Posterior vena cava (tissue), 2 donors: ENCODE results near the gene C12orf57. TPM values are rescaled to one million over a fixed set of nuclear protein-coding genes. Genes with fewer than 3 reads are reported as not detected.
A peak's percentile ranks its signal among the peaks of the same experiment; 100 is the strongest.
"Not testable (repeated sequence)": the region's sequence is repeated elsewhere in the genome, so short reads cannot be mapped to it uniquely, and the experiment has no call there.

Source experiments
- DNase-seq: peaks from one replicate; pipeline ENCODE4 v3.0.0-alpha.2; 2020; ENCODE audit warnings: low spot score
- intact Hi-C, 2 donors: fragments of 100-400 bp; cut with DNase I; formaldehyde crosslinking; loops; one replicate each; pipeline versions ENCODE4 v1.14.1 to v1.14.2; 2022 to 2023
- long read RNA-seq, 2 donors: library from polyadenylated mRNA; unstranded; transcript quantifications; one replicate each; pipeline ENCODE4 v2.0.0, GENCODE V29; 2020 to 2021
- total RNA-seq, 2 donors: library from RNA; stranded (reverse); fragmentation: NEBNext Ultra II Directional; extraction: Animal tissue kit (Norgen Biotek cat#: 25700); gene quantifications; one replicate each; pipeline ENCODE4 v1.2.1, GENCODE V29; 2021
- donor health status: DM: yes; HTN: yes; CAD: no.
- donor health status: DM: yes; HTN: yes; CAD: no.

C12orf57 gene, protein sequence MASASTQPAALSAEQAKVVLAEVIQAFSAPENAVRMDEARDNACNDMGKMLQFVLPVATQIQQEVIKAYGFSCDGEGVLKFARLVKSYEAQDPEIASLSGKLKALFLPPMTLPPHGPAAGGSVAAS
- total RNA-seq = 100 to 1,000 TPM; 189 to 206 TPM
- long read RNA-seq, donor 1, transcript C12orf57-201 (3 exons, 560 nt) = major isoform, 8 of 8 reads
- long read RNA-seq, donor 1, partial matches to known transcripts = 0 of 8 reads
- long read RNA-seq, donor 1, other reads (novel, unspliced or antisense) = 0 of 8 reads
- long read RNA-seq, donor 2, transcript C12orf57-201 (3 exons, 560 nt) = major isoform, 21 of 44 reads
- long read RNA-seq, donor 2, partial matches to known transcripts = 16 of 44 reads
- long read RNA-seq, donor 2, other reads (novel, unspliced or antisense) = 0 of 44 reads

DNA sequence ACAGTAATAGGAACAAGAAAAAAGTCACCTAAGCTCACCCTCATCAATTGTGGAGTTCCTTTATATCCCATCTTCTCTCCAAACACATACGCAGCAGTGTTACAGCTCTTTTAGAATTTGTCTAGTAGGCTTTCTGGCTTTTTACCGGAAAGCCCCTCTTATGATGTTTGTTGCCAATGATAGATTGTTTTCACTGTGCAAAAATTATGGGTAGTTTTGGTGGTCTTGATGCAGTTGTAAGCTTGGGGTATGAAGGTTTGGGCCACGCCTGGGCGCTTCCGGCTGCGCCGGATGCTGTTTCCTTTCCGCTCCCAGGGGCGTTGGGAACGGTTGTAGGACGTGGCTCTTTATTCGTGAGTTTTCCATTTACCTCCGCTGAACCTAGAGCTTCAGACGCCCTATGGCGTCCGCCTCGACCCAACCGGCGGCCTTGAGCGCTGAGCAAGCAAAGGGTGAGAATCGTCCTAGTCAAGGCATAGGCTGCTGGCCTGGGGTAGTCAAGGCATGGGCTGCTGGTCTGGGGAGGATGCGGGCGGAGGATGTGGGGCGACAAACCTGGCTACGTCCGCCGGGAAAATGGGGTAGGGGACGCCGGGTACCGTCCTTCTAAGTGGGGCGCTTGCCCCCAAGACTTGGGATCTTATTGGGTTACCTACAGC lies at the start of gene C12orf57, which contains the start of gene RNU7-1:
C12orf57 (plus strand) TSS at position 301 of the 659 bp plus-strand sequence; CDS start at position 401, 100 bp downstream.
RNU7-1 (plus strand) TSS at position 95 of the 659 bp plus-strand sequence.
- DNase-seq = peak; percentile 94
- intact Hi-C loops = no loop called here

DNA sequence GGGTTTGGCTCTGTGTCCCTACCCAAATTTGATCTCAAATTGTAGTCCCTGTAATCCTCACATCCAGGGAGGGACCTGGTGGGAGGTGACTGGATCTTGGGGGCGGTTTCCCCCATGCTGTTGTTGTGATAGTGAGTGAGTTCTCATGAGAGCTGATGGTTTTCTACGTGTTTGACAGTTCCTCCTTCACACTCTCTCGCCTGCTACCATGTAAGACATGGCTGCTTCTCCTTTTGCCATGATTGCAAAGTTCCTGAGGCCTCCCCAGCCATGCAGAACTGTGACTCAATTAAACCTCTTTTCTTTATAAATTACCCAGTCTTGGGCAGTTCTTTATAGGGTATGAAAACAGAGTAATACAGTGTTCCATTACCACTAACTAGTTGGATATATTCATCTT lies 49.5 kb upstream of the C12orf57 start:
- intact Hi-C loops = no loop called here
- peak; percentile 41 for DNase-seq

DNA sequence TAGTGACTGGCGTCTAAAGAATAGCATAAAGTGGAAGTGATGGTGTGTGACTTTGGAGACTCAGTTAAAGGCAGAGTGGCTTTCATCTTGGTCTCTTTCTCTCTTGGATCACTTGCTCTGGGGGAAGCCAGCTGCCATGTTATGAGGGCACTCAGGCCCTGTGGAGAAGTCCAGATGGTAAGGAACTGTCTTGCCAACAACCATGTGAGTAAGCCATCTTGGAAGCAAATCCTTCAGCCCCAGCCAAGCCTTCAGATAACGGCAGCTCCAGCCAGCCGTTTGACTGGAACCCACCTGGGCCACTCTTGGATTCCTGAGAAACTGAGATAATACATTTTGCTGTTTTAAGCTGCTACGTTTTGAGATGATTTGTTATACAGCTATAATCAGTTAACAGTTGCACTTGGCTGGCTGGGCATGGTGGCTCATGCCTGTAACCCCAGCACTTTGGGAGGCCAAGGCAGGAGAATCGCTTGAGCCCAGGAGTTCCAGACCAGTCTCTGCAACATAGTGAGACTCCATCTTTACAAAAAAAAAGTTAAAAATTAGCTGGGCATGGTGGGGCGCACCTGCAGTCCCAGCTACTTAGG lies 46.9 kb upstream of the C12orf57 start:
- intact Hi-C loops = no loop called here
- DNase-seq = peak; percentile 57

DNA sequence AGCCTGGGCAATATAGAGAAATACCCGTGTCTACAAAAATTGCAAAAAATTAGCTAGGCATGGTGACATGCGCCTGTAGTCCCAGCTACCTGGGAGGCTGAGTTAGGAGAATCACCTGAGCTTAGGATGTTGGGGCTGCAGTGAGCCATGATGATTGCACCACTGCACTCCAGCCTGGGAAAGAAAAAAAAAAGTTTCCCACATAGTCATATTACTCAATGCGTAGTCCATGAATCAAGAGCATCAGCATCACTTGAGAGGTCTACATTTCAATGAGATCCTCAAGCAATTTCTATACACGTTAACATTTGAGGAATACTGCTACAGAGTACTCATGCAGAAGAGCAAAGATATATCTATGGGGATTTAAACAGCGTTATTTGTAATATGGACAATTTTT lies 44.4 kb upstream of the C12orf57 start:
- no peak for DNase-seq
- intact Hi-C loops = no loop called here

DNA sequence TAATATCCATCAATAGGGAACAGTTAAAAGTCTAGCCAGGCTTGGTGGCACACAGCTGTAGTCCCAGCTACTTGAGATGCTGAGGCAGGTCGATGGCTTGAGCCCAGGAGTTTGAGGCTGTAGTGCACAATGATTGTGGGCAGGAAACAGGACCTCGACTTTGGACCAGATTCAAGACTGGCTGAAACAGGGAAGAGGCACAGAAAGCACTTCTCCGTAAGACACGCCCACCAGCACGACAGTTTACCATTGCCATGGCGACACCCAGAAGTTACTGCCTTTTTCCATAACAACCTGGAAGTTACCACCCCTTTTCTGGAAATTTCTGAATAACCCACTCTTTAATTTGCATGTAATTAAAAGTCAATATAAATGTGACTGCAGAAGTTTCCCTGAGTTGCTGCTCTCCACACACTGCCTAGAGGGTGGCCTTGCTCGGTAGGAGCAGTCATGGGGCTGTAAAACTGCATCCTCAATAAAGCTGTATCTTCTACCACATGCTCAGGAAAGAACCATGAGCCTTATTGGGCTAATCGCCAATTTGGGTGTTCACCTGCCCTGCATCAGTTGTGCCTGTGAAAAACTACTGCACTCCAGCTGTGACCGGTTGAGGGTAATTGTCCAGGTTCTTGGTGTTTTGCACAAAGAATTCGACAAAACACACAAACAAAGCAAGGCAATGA lies 43.8 kb upstream of the C12orf57 start:
- intact Hi-C loops = no loop called here
- peak; percentile 86 for DNase-seq

DNA sequence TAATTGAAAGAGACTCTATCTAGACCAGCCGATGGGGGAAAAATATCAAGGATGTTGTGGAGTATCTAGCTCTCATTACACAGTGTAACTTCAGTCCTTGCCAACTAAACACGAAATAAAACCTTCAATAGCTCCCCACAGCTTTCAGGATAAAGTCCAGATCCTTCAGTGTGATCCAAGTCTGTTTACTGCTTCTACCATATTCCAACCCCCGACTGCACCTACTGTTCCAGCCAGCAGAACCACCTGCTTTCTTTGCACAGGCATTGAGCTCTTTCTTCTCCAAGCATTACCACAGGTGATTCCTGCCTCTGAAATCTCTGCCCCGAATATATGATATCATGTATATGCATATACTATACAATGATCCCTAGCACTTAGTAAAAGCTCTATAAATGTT lies 41.4 kb upstream of the C12orf57 start:
- intact Hi-C loops = no loop called here
- DNase-seq = no peak

DNA sequence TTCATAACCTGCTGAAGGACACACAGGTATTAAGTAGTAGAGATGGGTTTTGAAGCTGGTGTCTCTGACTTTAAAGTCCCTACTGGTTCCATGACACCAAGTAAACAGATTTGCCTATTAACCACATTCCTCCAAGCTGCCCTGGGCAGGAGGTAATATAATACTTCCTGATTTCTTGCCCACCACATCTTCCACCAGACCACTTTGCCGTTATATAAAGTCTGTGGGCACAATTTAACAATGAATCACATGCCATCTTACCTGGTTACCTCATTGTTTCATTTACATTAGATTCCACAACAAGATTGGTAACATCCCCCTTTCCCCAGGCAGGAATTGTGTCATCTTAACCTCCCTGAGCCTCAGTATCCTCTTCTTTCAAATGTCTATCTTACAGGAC lies 40.1 kb upstream of the C12orf57 start:
- no peak for DNase-seq
- intact Hi-C loops = no loop called here

DNA sequence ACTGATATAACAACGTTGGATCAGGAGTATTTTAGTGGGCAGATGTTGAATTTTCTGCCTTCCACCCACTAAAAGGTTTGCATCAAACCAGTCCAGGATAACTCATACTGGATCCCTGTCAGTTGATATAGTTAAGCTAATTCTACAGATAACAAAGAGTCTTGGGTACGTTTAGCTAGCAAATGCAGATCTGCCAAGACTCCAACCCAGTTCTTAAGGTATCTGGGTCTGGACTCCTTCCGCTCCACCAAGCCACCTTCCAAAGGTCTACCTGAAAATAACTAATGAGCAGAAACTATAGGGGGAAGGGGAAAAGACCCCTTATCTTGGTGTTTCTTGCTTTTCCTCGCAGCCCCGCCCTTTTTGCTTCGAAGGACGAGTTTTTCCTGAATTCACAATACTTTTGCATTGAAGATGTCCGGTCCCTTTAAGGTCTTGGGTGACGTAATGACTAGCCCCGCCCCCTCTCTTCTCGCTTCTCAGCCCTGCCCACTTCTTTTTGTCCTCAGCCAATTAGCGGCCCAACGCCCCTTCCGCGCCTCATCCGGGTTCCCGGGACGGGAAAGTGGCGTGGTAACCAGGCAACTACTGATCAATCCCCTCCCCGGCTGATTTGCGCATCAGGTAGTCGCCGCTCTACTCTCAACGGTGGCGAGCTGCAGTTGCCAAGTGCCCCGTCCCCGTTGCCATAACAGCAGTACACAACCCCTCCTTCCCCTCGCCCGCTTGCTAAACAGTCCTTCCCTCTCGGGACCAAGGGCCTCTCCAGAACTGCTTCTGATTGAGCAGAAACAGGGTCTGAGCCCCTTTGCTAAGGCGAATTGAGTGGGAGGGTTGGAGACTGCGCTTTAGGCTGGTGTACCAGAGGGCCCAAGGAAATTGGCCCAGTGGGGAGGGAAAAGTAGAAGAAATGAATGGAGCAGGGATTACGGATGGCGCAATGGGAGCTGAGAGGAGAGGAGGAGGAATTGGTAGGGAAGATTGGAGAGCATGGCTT lies 39.2 kb upstream of the C12orf57 start, which contains the start of gene LRRC23:
LRRC23 (plus strand) TSS at position 543 of the 997 bp plus-strand sequence. CDS start 812 bp downstream, outside the sequence.
- DNase-seq = peak; percentile 99
- intact Hi-C loops = no loop called here

DNA sequence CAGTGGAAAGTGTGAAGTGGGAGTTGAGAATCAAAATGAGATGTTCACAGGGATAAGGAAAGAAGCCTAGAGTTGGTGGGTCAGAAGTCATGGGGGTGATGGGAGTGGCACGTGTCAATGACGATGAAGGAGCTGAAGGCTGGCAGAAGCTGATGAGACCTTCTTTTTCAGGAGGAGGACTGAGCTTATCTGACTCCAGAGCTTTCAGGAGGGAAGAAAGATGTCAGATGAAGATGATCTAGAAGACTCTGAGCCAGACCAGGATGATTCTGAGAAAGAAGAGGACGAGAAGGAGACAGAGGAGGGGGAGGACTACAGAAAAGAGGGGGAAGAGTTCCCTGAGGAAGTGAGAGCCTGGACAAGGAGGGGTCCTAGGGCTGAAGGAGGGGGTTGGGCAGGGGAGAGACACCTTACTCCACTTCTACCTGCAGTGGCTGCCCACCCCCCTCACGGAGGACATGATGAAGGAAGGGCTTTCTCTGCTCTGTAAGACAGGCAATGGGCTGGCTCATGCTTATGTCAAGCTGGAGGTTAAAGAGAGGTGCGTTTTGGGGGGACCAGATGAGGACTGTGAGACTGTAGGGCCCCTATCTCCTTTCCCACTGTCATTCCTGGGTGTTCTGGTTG lies 38.3 kb upstream of the C12orf57 start:
- no peak for DNase-seq
- intact Hi-C loops = no loop called here

DNA sequence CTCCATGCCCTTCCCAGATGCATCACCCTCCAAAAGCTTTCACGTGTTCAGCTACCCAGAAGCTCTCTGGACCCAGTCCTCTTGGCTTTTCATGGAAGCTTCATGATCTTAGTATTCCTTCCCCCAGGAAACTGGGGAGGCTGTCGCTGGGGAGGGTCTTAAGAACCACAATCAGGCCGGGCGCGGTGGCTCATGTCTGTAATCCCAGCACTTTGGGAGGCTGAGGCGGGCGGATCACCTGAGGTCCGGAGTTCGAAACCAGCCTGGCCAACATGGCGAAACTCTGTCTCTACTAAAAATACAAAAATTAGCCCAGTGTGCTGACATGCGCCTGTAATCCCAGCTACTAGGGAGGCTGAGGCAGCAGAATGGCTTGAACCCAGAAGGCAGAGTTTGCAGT lies 35.7 kb upstream of the C12orf57 start:
- DNase-seq = peak; percentile 69
- intact Hi-C loops = not testable (repeated sequence)

DNA sequence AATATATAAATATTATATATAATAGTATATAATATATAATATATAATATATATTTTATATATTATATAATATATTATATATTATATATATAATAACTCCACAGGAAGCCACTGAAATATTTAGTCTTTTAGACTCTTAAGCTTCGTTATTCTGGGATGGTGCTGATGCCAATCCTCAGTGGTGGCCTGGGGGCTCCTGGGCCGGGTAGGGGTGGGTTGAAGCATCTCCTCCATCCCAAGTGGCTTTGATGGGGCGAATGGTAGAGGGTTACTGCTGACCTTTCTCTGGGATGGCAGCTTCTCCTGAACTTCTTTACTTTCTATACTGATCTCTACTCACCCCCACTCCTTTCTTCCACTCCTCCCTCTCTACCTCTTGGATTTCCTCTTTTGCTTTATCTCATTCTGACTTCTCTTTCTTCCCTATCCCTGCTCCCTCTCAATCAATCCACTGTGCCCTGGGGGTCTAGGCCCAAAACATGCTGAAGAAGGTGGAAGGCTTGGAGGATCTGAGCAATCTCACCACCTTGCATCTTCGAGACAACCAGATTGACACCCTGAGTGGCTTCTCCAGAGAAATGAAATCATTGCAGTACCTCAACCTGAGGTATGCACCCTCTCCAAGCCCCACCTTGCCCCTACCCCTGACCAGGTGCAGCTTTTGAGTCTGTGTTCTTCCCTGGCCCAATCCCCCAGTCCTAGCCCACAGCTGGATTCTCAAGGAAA lies 34.2 kb upstream of the C12orf57 start:
- DNase-seq = peak; percentile 30
- intact Hi-C loops = no loop called here

DNA sequence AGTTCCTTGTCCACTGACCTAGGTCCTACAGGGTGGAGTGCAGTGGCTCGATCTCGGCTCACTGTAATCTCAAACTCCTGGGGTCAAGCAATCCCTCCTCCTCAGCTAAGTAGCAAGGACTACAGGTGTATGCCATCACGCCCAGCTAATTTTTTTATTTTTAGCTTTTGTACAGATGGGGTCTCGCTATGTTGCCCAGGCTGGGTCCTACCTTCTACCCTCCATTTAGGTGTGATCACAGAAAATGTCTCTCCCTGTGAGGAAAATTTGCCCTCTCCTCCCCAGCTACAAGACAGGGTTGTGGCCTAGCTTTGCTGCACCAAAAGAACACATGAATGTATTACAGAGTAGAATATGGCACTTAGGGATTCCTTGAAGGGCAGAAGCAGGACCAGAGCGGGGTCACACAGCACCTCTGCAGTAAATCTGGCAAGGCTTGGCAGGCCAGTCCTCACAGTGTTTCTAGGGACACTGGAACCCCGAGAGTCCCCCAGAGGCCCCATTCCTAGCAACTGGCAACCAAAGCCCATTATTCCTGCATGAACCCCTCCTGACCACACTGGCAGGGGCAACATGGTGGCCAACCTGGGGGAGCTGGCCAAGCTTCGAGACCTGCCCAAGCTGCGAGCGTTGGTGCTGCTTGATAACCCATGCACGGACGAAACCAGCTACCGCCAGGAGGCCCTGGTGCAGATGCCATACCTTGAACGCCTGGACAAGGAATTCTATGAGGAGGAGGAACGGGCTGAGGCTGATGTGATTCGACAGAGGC lies 31.5 kb upstream of the C12orf57 start:
- intact Hi-C loops = no loop called here

DNA sequence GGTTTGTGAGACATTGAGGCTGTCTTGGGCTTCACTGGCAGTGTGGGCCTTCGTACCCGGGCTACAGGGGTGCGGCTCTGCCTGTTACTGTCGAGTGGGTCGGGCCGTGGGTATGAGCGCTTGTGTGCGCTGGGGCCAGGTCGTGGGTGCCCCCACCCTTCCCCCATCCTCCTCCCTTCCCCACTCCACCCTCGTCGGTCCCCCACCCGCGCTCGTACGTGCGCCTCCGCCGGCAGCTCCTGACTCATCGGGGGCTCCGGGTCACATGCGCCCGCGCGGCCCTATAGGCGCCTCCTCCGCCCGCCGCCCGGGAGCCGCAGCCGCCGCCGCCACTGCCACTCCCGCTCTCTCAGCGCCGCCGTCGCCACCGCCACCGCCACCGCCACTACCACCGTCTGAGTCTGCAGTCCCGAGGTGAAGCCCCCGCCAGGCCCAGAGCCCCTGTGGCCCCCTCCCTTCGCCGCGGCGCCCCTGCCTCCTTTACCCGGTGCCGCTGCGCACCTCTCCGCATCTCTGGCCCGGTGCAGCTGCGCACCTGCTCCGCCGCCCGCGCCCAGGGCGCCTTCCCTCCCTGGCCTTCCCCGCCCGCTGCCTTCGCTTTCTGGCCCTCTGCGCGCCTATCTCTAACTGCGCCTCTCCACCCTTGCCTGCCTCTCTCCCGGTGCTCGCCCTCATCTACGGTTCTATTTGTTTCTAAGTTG lies 29.4 kb upstream of the C12orf57 start, which contains the start of gene ENO2:
ENO2 (plus strand) TSS at position 335 of the 701 bp plus-strand sequence. CDS start 1,253 bp downstream, outside the sequence.
- intact Hi-C loops = no loop called here
- peak; percentile 93 for DNase-seq

More for the DNA sequence above, 31.5 kb upstream of the C12orf57 start:
- peak; percentile 74 for DNase-seq

DNA sequence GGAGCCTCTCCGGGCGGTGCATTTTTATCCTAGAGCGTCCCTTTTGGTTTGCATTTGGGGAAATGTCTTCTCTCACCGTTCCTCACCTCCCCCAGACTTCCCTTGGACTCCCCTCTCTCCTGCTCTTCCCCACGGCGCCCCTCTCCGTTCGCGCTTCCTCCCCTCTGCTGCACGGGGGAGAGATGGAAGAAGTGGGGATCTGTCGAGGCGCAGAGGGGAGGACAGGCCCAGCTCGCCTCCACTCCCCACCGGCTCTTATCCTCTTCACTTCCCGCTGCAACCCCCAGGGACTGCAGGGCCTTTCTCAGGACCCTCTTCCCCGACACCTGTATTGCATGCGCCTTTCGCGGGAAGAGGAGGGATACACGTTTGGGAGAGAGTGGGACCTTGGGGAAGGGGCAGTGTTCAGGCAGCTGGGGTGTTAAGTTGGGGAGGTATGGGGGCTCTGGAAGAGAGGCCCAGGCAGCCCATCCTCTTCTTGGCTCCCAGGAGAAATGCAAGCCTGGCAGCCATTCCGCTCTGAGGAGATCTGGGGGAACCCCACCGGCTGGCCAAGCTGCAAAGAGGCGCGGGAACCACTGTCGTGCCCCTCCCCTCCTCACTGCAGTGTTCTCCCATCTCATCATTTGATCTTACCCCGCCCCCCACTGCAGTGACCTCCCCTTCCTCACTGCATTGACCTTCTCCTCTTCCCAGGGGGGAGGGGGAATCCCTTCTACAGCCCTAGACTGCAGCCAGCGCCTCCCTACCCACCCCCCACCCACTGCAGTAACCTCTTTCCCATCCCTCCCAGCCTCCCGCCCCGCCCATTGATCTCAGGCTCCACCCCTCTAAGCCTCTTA lies 28.7 kb upstream of the C12orf57 start:
- intact Hi-C loops = no loop called here
- peak; percentile 78 for DNase-seq

DNA sequence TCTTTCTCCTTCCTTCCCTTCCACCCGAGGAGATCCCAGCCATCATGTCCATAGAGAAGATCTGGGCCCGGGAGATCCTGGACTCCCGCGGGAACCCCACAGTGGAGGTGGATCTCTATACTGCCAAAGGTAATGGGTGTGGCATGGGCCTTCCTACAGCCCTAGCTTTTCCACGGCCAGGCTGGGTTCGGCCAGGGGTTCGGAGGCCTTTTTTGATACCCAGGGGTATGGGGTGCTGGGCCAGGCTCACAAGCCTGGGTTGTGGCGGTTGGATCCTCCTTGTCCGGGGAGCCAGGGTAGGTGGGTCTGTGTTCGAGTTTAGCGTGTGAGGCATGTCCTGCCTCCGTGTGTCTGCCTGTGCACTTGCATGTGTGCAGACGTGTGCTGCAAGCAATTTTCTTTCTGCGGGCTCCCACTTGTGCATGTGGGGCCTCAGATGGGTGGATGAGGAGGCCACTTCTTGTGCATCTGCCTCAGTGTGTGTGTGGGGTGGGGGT lies 28.0 kb upstream of the C12orf57 start:
- intact Hi-C loops = no loop called here

More for the DNA sequence above, 28.0 kb upstream of the C12orf57 start:
- no peak for DNase-seq
